Measurements from ENCODE around the gene MTCL1. TPM values are rescaled to one million over a fixed set of nuclear protein-coding genes. Genes with fewer than 3 reads are reported as not detected.

Gene MTCL1
- total and polyA plus RNA-seq, 2 donors (not counting 1 experiment from before 2014, with no cell fraction given), result 35.0 to 56.0 TPM

DNA sequence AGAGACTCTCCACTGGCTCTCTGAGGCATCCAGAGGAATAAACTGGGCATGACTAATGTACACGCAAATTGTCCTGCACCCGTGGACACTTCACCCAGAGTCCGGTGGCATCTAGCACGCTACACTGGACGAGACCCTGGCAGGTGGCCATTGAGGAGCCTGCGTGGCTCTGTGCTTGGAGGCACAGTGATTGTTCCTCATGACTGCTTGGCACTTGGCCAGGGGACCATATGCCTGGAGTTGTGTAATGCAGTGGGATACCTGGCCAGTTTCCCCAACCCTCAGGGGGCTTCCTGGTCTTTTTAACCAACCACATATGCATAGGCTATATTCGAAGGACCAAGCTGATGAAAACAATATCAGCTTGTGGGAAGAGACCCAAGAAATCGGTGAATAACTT is 66.6 kb downstream of the MTCL1 start:
- no peak overlapping the region for H3K4me2 ChIP-seq (ENCODE audit: extremely low read depth, insufficient read depth, low read length)
- H2AFZ ChIP-seq (ENCODE audit: low read length), result no peak overlapping the region
- H3K36me3 ChIP-seq (ENCODE audit: control insufficient read depth, insufficient read depth, low read length), result no peaks in the 10 kb centered on the region
- H3K9me3 ChIP-seq (ENCODE audit: control insufficient read depth, insufficient read depth, low read depth, low read length), result no peaks in the 10 kb centered on the region
- no peak overlapping the region for H3K9ac ChIP-seq (ENCODE audit: insufficient read depth, low read length)
- H3K27me3 ChIP-seq (ENCODE audit: control insufficient read depth, insufficient read depth, low read length), result no peaks in the 10 kb centered on the region
- peak; percentile 17 to 52 for DNase-seq (ENCODE audit: low read depth in 2 of 2)
- TF ChIP-seq, protein P1, sequence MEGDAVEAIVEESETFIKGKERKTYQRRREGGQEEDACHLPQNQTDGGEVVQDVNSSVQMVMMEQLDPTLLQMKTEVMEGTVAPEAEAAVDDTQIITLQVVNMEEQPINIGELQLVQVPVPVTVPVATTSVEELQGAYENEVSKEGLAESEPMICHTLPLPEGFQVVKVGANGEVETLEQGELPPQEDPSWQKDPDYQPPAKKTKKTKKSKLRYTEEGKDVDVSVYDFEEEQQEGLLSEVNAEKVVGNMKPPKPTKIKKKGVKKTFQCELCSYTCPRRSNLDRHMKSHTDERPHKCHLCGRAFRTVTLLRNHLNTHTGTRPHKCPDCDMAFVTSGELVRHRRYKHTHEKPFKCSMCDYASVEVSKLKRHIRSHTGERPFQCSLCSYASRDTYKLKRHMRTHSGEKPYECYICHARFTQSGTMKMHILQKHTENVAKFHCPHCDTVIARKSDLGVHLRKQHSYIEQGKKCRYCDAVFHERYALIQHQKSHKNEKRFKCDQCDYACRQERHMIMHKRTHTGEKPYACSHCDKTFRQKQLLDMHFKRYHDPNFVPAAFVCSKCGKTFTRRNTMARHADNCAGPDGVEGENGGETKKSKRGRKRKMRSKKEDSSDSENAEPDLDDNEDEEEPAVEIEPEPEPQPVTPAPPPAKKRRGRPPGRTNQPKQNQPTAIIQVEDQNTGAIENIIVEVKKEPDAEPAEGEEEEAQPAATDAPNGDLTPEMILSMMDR (conservative IDR thresholded peaks at IDR 0.05 in 1 of 2, IDR thresholded peaks at IDR 0.05 in 1 of 2; ENCODE audit: low read depth in 1 of 2, low read length in 2 of 2), result no peak
- no peak for TF ChIP-seq EZH2 (IDR thresholded peaks at IDR 0.05; ENCODE audit: low read length, missing control alignments)
- no peaks in the 10 kb centered on the region for H4K20me1 ChIP-seq (ENCODE audit: control insufficient read depth, extremely low read depth, insufficient read depth, low read length)
- no peak overlapping the region for H3K4me3 ChIP-seq (replicated peaks in 1 of 4; ENCODE audit: control extremely low read depth in 1 of 4, insufficient read depth in 1 of 4, low read depth in 3 of 4, low read length in 4 of 4)
- no peaks in the 10 kb centered on the region for H3K4me1 ChIP-seq (ENCODE audit: control insufficient read depth, extremely low read depth, insufficient read depth, low read length)
- H3K79me2 ChIP-seq (ENCODE audit: control insufficient read depth, insufficient read depth, low read length), result peaks cover 1% of the 10 kb centered on the region
- no peak overlapping the region for H3K27ac ChIP-seq (ENCODE audit: insufficient read depth, low read length)

DNA sequence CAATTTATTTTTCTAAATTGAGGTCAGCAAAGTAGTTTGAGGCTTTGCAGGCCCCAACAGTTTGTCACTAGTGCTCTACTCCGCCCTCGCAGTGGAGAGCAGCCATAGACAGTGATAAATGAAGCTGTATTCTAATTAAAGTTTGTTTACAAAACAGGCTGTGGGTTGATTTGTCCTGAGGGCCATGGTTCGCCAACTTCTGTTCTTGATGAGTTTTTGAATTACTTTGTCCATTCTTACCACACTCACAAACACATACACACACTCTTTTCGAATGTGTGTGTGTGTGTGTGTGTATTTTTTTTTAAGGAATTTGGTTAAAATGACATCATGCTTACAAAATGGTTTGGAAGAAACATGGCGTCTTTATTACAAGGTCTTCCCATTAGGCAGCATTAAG is 68.6 kb downstream of the MTCL1 start:
- Histone ChIP-seq H3K9me3 (ENCODE audit: control insufficient read depth, insufficient read depth, low read depth, low read length) (no peaks in the 10 kb centered on the region), H3K9ac (ENCODE audit: insufficient read depth, low read length) (no peak overlapping the region), H3K4me1 (ENCODE audit: control insufficient read depth, extremely low read depth, insufficient read depth, low read length) (no peaks in the 10 kb centered on the region), H3K27me3 (ENCODE audit: control insufficient read depth, insufficient read depth, low read length) (no peaks in the 10 kb centered on the region), H3K79me2 (ENCODE audit: control insufficient read depth, insufficient read depth, low read length) (peaks cover 1% of the 10 kb centered on the region), H4K20me1 (ENCODE audit: control insufficient read depth, extremely low read depth, insufficient read depth, low read length) (no peaks in the 10 kb centered on the region), H3K4me2 (ENCODE audit: extremely low read depth, insufficient read depth, low read length) (no peak overlapping the region), H3K27ac (ENCODE audit: insufficient read depth, low read length) (no peak overlapping the region), H3K4me3 (replicated peaks in 1 of 4; ENCODE audit: control extremely low read depth in 1 of 4, insufficient read depth in 1 of 4, low read depth in 3 of 4, low read length in 4 of 4) (no peak overlapping the region), H3K36me3 (ENCODE audit: control insufficient read depth, insufficient read depth, low read length) (peaks cover 2% of the 10 kb centered on the region), H2AFZ (ENCODE audit: low read length) (no peak overlapping the region)
- no peak for TF ChIP-seq EZH2 (IDR thresholded peaks at IDR 0.05; ENCODE audit: low read length, missing control alignments)
- TF ChIP-seq, protein P1 (conservative IDR thresholded peaks at IDR 0.05 in 1 of 2, IDR thresholded peaks at IDR 0.05 in 1 of 2; ENCODE audit: low read depth in 1 of 2, low read length in 2 of 2), result no peak
- DNase-seq (ENCODE audit: low read depth in 2 of 2), result peak; percentile 53 to 58

DNA sequence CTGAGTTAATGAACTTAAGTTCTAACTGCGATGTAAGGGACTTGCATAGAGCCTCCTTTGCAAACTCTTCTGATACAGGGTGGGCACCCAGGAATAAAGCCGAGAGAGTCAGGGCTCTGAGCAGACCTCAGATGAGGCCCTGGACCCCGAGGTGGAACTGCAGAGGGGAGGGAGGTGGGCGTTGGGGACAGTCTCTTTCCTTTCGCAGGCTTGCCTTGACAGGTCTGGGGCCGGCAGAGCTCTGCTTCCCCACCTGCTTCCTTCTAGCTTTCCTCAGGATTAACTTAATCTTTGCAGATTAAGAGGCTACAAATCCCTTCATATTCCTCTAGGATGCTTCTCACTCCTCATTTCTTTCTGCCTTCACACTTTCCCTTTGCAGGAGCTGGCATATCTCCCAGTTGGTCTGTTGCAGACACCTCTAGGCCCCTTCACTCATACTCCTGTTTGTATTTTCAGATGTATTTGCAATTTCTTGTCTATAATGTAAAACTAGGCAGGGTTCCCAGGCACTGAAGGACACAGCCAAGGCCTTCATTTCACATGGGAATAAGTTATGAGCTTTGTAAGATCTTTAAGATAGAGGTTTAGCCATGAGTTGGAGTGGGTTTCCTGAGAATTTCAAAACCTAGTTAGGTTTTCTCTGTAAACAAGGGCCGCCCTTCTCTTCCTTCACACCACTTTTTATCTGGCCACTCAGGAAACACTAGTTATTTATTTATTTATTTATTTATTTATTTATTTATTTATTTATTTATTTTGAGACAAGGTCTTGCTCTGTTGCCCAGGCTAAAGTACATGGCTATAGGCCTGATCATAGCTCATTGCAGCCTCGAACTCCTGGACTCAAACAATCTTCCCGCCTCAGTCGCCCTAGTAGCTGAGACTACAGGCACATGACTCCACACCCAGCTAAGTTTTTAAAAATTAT is 70.9 kb downstream of the MTCL1 start:
- Histone ChIP-seq H3K27ac (ENCODE audit: insufficient read depth, low read length) (no peak overlapping the region), H3K36me3 (ENCODE audit: control insufficient read depth, insufficient read depth, low read length) (peaks cover 9% of the 10 kb centered on the region), H3K27me3 (ENCODE audit: control insufficient read depth, insufficient read depth, low read length) (no peaks in the 10 kb centered on the region), H4K20me1 (ENCODE audit: control insufficient read depth, extremely low read depth, insufficient read depth, low read length) (no peaks in the 10 kb centered on the region), H3K79me2 (ENCODE audit: control insufficient read depth, insufficient read depth, low read length) (peaks cover 1% of the 10 kb centered on the region), H2AFZ (ENCODE audit: low read length) (no peak overlapping the region), H3K4me3 (replicated peaks in 1 of 4; ENCODE audit: control extremely low read depth in 1 of 4, insufficient read depth in 1 of 4, low read depth in 3 of 4, low read length in 4 of 4) (no peak overlapping the region), H3K4me2 (ENCODE audit: extremely low read depth, insufficient read depth, low read length) (no peak overlapping the region), H3K4me1 (ENCODE audit: control insufficient read depth, extremely low read depth, insufficient read depth, low read length) (no peaks in the 10 kb centered on the region), H3K9ac (ENCODE audit: insufficient read depth, low read length) (no peak overlapping the region), H3K9me3 (ENCODE audit: control insufficient read depth, insufficient read depth, low read depth, low read length) (no peaks in the 10 kb centered on the region)
- no peak for TF ChIP-seq EZH2 (IDR thresholded peaks at IDR 0.05; ENCODE audit: low read length, missing control alignments)
- TF ChIP-seq, protein P1 (conservative IDR thresholded peaks at IDR 0.05 in 1 of 2, IDR thresholded peaks at IDR 0.05 in 1 of 2; ENCODE audit: low read depth in 1 of 2, low read length in 2 of 2), result no peak
- peak in 1 of 2 donors; percentile 47 for DNase-seq (ENCODE audit: low read depth in 2 of 2)
